ENCODE measurements around the gene LILRA6.
"Not testable (repeated sequence)": the region's sequence is repeated elsewhere in the genome, so short reads cannot be mapped to it uniquely, and the experiment has no call there.

DNA sequence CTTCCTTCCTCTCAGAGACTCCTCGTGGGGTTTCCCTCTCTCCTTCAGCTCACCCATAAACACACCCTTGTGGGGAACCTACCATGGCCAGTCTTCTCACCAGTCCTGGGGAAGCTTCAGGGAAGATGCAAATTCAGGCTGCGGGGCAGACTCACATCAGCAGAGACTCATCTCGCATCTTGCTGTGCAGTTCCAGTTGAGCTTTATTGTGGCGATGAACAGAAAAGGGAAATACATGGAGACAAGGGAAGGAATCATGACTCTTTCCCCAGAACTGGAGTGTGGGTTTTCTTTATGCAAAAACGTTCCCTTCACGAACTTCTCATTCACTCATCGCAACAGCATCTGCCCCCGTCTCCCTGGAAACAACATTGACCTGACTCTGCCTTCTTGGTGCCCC, 46.6 kb upstream of the LILRA6 start:
- TF ChIP-seq EZH2 (IDR thresholded peaks at IDR 0.05; ENCODE audit: low read depth) = not testable (repeated sequence)
- TF ChIP-seq, protein P1, sequence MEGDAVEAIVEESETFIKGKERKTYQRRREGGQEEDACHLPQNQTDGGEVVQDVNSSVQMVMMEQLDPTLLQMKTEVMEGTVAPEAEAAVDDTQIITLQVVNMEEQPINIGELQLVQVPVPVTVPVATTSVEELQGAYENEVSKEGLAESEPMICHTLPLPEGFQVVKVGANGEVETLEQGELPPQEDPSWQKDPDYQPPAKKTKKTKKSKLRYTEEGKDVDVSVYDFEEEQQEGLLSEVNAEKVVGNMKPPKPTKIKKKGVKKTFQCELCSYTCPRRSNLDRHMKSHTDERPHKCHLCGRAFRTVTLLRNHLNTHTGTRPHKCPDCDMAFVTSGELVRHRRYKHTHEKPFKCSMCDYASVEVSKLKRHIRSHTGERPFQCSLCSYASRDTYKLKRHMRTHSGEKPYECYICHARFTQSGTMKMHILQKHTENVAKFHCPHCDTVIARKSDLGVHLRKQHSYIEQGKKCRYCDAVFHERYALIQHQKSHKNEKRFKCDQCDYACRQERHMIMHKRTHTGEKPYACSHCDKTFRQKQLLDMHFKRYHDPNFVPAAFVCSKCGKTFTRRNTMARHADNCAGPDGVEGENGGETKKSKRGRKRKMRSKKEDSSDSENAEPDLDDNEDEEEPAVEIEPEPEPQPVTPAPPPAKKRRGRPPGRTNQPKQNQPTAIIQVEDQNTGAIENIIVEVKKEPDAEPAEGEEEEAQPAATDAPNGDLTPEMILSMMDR (conservative IDR thresholded peaks at IDR 0.05) = not testable (repeated sequence)
